GM21737 (cell line): ENCODE measurements around the gene CDH6.
"Not testable (repeated sequence)": the region's sequence is repeated elsewhere in the genome, so short reads cannot be mapped to it uniquely, and the experiment has no call there.

Experiments used
- ATAC-seq: cut with Tn5 transposase; IDR thresholded peaks from one replicate; pipeline ENCODE4 v1.9.1; 2021; ENCODE audit warnings: mild to moderate bottlenecking, moderate library complexity; ENCODE audit not compliant: unreplicated experiment

CDH6 gene

GRCh38 chr5:31322946-31323345, 129.5 kb downstream of the CDH6 start:
- ATAC-seq, result no peak

DNA sequence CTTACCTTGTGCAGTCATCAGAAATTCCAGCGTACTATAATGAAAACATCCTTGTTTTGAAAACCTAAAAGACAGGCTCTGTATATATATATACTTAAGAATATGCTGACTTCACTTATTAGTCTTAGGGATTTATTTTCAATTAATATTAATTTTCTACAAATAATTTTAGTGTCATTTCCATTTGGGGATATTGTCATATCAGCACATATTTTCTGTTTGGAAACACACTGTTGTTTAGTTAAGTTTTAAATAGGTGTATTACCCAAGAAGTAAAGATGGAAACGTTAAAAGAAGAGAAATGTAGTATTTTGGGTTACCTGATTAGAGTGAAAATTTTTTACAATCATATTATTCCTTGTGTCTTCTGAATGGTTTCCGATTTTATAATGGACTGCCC, 131.4 kb downstream of the CDH6 start:
- ATAC-seq, result no peak

DNA sequence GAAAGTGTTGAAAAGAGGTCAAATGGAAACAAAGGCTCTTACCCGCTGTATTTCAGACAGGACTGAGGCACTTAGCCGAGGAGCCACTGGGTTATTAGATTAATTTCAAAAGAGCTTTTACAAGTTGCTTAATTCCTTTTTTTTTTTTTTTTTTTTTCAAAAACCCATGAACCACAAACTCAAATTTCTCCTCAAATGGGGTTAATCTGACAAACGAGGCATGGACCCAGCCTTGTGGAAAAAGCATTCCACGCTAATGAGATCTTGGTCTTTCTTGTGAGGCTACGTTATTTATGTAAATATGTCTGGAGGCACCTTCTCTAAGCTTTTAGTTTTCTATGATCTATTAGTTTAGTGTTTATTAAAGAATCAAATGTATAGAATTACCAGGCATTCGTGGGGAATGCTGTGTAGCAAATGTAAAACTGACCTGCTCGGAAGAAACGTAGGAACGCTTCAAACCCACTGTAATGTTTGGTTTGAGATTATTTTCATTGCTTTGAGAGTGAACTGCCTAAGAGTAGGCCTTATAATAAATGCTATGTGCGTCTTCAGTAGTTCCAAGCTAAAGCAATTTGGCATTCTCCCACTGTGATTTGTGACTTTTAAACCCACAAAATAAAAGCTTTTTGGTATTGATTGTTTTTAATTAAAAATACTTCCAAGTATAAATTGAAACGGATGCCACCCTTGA, 134.7 kb downstream of the CDH6 start:
- ATAC-seq, result no peak

DNA sequence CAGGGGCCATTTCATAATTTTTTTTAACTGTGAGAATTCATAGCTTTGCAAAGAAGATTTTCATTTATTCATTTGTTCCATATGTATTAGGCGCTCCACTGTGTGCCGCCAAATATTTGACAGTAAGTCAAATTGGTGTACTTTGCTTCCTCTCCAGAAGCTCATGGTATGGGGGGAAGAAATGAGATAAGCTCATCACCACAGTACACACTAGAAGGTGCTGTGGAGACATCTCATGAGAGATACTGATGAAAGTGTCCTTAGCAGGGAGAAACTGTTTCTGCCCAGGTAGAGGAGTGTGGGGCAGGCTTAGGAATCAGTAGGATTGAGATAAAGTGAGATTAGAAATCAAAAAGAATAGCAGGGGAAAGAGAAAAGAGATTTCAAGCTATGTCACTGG, 136.2 kb downstream of the CDH6 start:
- ATAC-seq, result no peak

DNA sequence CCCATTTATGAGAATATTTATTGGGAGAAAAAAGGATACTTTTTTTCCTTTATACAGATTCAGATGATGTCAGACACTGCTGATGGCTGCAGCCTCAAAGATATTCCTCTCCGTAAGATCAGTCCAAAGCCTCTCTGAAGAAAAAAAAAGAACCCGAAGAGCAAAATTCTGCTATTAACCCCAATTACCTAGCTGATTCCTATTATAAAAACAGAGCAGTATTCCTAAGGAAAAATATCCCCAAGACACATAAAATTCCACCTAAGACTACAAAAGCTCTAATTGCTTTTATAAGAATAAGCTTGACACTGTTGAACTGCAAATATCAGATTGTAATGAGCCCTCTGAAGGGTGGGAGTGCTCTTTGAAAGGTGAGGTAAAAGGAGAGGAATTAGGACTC, 138.7 kb downstream of the CDH6 start:
- no peak for ATAC-seq

GRCh38 chr5:31333475-31333874, 140.0 kb downstream of the CDH6 start:
- ATAC-seq, result no peak

DNA sequence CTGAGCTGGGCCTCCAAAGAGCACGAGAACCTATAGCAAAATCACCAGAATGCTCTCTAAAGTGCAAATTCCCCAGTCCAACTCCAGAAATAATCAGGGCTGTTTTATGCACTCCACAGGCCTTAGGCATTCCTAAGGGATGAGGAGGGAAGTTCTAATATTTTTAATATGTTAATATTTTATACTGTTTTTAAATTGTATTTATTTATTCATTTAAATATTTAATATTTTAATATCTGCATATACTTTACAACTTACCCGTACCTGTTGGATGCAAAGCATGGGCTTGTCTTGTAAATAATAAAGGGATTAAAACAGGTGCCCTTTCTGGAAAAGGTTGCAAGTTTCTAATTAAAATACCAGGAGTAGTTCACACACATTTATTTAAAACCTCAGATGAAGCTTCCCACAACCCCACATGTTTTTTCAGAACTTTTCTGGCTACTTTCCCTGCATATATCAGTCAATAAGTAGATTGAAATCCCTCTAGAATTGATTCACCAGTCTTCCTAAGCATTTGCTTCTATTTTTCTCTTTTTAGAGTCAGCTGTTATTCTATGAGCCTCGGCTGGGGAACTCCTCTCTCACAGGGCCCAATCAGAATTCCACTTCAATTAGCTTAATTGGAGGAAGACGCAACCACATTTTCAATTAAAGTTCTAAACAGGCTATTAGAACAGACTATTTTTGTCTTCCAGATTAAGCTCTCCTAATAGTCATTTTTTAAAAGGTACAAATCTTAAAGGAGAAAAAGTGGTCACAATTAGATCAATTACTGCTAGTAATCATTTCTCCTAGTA, 140.8 kb downstream of the CDH6 start:
- no peak for ATAC-seq

DNA sequence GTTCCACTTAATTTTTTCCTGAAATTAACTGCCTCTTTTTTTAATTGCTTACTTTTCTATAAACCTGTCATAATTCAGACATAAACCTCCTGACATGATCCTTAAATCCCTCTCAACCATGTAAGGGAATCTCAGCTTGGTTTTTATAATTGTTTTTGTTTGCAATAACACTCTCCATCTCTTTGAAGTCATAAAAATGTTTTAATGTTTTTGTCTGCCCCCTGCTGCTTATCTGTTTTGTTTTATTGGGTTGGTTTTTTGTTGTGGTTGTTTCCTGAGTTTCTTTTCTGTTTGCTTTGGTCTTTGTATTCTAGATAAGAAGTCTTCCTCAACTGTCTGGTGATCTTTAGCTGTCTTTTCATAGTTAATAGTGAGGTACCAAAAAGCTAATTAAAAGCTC, 142.0 kb downstream of the CDH6 start:
- no peak for ATAC-seq

GRCh38 chr5:31343946-31344345, 150.5 kb downstream of the CDH6 start:
- no peak for ATAC-seq

- no peak for ATAC-seq
These were observed 153.5 kb downstream of the CDH6 start for GRCh38 chr5:31346896-31347551.

- ATAC-seq, result no peak
These were observed 154.0 kb downstream of the CDH6 start for GRCh38 chr5:31347552-31347905.

- no peak for ATAC-seq
These were observed 156.9 kb downstream of the CDH6 start for GRCh38 chr5:31350395-31350794.

DNA sequence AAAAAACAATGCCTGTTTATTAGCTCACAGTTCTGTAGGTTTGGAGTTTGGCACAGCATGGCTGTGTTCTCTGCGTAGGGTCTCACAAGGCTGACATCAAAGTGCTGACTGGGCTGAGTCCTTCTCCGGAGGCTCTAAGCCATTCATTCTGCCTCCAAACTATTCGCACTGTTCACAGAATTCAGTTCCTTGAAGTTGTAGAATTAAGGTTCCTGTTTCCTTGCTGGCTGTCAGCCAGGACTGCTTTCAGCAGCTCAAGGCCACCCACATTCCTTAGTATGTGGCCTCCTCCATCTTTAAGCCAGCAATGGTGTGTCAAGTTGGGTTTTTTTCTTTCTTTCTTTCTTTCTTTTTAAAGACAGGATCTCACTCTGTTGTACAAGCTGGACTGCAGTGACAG, 161.9 kb downstream of the CDH6 start:
- ATAC-seq, result no peak

DNA sequence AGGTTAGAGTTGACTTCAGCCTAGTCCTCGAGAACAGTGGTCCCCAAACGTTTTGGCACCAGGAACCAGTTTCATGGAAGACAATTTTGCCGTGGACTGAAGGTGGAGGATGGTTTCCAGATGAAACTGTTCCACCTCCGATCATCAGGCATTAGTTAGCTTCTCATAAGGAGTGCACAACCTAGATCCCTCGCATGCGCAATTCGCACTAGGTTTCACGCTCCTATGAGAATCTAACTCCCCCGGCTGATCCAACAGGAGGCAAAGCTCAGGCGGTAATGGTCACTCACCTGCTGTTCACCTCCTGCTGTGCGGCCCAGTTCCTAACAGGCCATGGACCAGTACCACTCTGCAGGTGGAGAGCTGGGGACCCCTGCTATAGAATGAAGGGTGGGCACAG, 163.6 kb downstream of the CDH6 start:
- no peak for ATAC-seq

- no peak for ATAC-seq
These were observed 166.4 kb downstream of the CDH6 start for GRCh38 chr5:31359839-31360238.

DNA sequence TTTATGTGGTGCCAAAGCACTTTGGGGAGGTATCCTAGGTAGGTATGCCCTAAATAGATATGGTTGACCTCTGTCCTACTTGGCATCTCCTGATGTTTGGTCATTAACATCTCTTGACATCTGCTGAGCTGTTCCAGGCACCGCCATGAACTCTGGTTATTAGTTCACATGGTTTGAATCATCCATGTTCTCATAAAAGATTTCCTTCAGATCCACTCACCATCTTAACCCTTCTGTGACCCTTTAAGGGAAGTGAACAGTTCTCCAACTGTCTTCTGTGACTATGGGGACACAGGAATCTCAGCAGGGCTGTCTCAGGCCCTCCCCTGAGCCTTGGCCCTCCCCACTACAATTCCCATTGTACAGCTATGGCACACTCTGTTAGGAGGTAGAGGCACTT, 167.7 kb downstream of the CDH6 start:
- no peak for ATAC-seq

DNA sequence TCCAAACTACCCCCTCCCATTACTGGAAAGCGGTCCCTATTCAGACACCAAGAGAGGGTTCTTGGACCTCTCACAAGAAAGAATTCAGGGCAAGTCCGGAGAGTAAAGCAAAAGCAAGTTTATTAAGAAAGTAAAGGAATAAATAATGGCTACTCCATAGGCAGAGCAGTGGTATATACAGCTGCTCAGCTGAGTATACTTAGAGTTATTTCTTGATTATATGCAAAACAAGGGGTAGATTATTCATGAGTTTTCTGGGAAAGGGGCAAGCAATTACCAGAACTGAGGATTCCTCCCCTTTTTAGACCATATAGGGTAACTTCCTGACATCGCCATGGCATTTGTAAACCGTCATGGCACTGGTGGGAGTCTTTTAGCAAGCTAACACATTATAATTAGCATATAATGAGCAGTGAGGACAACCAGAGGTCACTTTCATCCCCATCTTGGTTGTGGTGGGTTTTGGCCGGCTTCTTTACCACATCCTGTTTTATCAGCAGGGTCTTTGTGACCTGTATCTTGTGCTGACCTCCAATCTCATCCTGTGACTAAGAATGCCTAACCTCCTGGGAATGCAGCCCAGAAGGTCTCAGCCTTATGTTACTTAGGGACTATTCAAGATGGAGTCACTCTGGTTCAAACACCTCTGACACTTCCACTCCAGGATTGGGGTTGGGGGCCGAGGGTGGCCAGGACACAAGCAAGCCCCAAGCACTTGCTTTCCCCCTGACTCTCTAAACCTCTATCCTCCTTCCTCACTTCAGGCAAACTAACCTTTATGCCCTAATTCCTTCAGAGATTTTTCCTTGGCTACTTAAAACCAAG, 168.4 kb downstream of the CDH6 start:
- not testable (repeated sequence) for ATAC-seq

DNA sequence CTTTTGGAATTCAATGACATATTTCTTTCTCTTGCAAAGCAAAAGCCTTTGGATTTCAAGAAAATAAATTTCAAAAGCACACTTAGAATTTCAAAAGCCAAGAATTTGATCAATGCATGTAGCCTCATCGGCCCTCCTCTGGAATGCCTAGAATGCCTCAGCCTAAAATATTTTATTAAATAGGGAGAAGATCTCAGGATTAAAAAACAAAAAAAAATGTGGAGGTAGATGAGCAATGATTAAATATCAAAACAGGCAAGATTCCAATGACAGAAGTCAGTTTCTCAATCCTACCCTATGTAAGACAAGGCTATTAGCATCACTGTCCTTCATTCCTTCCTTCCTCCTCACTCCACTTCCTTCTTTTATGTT, 169.0 kb downstream of the CDH6 start:
- no peak for ATAC-seq

- ATAC-seq, result no peak
These were observed 169.6 kb downstream of the CDH6 start for GRCh38 chr5:31362931-31363568.

- ATAC-seq, result no peak
These were observed 171.6 kb downstream of the CDH6 start for GRCh38 chr5:31364881-31365636.
